ENCODE measurements around the gene CIB2. TPM values are rescaled to one million over a fixed set of nuclear protein-coding genes. Genes with fewer than 3 reads are reported as not detected.
"Not testable (repeated sequence)": the region's sequence is repeated elsewhere in the genome, so short reads cannot be mapped to it uniquely, and the experiment has no call there.

The CIB2 gene
- total and polyA plus RNA-seq, 7 donors, result 3.5 to 41.4 (median 10.5) TPM

- TF ChIP-seq, protein P1, sequence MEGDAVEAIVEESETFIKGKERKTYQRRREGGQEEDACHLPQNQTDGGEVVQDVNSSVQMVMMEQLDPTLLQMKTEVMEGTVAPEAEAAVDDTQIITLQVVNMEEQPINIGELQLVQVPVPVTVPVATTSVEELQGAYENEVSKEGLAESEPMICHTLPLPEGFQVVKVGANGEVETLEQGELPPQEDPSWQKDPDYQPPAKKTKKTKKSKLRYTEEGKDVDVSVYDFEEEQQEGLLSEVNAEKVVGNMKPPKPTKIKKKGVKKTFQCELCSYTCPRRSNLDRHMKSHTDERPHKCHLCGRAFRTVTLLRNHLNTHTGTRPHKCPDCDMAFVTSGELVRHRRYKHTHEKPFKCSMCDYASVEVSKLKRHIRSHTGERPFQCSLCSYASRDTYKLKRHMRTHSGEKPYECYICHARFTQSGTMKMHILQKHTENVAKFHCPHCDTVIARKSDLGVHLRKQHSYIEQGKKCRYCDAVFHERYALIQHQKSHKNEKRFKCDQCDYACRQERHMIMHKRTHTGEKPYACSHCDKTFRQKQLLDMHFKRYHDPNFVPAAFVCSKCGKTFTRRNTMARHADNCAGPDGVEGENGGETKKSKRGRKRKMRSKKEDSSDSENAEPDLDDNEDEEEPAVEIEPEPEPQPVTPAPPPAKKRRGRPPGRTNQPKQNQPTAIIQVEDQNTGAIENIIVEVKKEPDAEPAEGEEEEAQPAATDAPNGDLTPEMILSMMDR (IDR thresholded peaks at IDR 0.05), result no peak
- no peak for TF ChIP-seq POLR2AphosphoS5 (IDR thresholded peaks at IDR 0.05)
- no peak for TF ChIP-seq EP300 (IDR thresholded peaks at IDR 0.05)
- TF ChIP-seq POLR2A (IDR thresholded peaks at IDR 0.05), result no peak
- H3K36me3 ChIP-seq, result peaks cover 0 to 37% (median 16%) of the 10 kb centered on the region in 4 donors
- H3K4me3 ChIP-seq, result no peak overlapping the region
- peak overlapping the region in 3 of 4 donors; percentile 36 to 57 (median 55) for H3K27ac ChIP-seq
- intact Hi-C loops (cut with DNase I), result no loop called here
- H3K9me3 ChIP-seq, result no peaks in the 10 kb centered on the region
- 87 to 94% methylated on average over 3 of the region's 3 CpGs for WGBS, 2 donors
- no peaks in the 10 kb centered on the region for H3K27me3 ChIP-seq
- H3K4me1 ChIP-seq, result peaks cover 0 to 32% (median 24%) of the 10 kb centered on the region in 4 donors
- DNase-seq, result no peak
These were observed 23.7 kb upstream of the CIB2 start for GRCh38 chr15:78154955-78155354.

- DNase-seq; H3K36me3 ChIP-seq; H3K4me3 ChIP-seq; H3K27me3 ChIP-seq; H3K9me3 ChIP-seq; H3K27ac ChIP-seq; intact Hi-C loops (cut with DNase I): not testable (repeated sequence)
- 96% methylated on average over 8 of the region's 8 CpGs for WGBS, 2 donors
- H3K4me1 ChIP-seq, result peaks cover 0 to 40% (median 33%) of the 10 kb centered on the region in 4 donors
These were observed 19.8 kb upstream of the CIB2 start for GRCh38 chr15:78151075-78151474.

- no peak for DNase-seq
- TF ChIP-seq POLR2AphosphoS5 (IDR thresholded peaks at IDR 0.05) (no peak), EP300 (IDR thresholded peaks at IDR 0.05) (no peak), POLR2A (IDR thresholded peaks at IDR 0.05) (no peak)
- TF ChIP-seq, protein P1 (IDR thresholded peaks at IDR 0.05), result no peak
- Histone ChIP-seq H3K4me1 (peaks cover 0 to 31% (median 25%) of the 10 kb centered on the region in 4 donors), H3K9me3 (no peaks in the 10 kb centered on the region), H3K27ac (peak overlapping the region; percentile 88 to 96 (median 91)), H3K36me3 (no peaks in the 10 kb centered on the region), H3K4me3 (peak overlapping the region; percentile 63 to 98 (median 78)), H3K27me3 (no peaks in the 10 kb centered on the region)
- intact Hi-C loops (cut with DNase I), result loop anchor here (1.0 to 2.0 kb wide), 2 partner anchors 19 to 723 kb away; partner anchors contain the start of genes CIB2 and MORF4L1
- 4 to 12% methylated on average over 20 of the region's 20 CpGs for WGBS, 2 donors
These were observed 18.8 kb upstream of the CIB2 start for GRCh38 chr15:78149805-78150751.

DNA sequence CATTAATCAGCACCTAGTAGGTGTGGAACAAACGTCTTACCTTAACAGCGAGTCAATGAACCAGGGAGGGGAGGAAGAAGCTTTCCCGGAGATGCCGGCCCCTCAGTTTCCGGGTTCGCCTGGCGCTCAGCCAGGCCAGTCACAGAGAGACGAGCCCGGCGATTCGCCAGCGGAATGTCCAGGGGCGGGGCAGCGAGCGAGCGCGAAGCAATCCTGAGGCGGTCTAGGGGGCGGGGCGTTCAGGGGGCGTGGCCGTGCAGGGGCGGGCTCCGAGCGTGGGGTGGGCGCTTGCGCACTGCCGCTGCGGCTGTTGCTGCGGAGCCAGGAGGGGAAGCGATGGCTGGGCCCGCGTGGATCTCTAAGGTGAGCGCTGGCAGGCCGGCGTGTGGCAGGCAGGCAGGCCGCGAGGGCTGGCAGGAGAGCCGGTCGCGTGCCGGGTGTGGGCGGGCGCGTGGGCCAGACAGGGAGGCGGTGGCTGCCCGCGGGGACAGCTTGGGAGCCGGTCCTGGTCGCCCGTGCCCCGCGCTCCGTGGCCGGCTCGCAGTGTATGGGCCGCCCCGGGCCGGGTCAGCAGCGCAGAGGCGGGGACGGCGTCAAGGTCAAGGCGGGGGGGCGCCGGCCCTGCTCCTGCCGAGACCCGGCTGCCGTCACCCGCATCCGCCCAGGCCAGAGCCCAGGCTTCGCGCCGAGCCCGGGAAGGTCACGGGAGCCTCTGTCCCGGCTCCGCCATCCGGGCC lies 18.0 kb upstream of the CIB2 start, which contains the start of gene IDH3A:
IDH3A (plus strand) TSS at position 295 of the 737 bp plus-strand sequence; CDS start at position 337, 42 bp downstream.
- Histone ChIP-seq H3K9me3 (no peaks in the 10 kb centered on the region), H3K4me3 (peak within 1 kb of the TSS; percentile 63 to 98 (median 78)), H3K27ac (peak within 1 kb of the TSS; percentile 88 to 96 (median 91)), H3K27me3 (no peaks in the 10 kb centered on the region), H3K36me3 (no peaks in the 10 kb centered on the region), H3K4me1 (peaks cover 0 to 28% (median 19%) of the 10 kb centered on the region in 4 donors)
- intact Hi-C loops (cut with DNase I), result loop anchor here (1.0 to 2.0 kb wide), 2 partner anchors 18 to 724 kb away; partner anchors contain the start of genes CIB2 and MORF4L1
- DNase-seq, result peak; percentile 100
- TF ChIP-seq EP300 (IDR thresholded peaks at IDR 0.05), result no peak
- TF ChIP-seq, protein P1 (IDR thresholded peaks at IDR 0.05), result no peak
- TF ChIP-seq POLR2AphosphoS5 (IDR thresholded peaks at IDR 0.05), result peak; percentile 90 to 97 (median 95)
- peak; percentile 39 to 45 for TF ChIP-seq POLR2A (IDR thresholded peaks at IDR 0.05)
- WGBS, 2 donors, result 0% methylated on average over 79 of the region's 79 CpGs

All from sigmoid colon (tissue), 7 donors.